Measurements from ENCODE around the gene FOXF1.

Gene FOXF1

DNA sequence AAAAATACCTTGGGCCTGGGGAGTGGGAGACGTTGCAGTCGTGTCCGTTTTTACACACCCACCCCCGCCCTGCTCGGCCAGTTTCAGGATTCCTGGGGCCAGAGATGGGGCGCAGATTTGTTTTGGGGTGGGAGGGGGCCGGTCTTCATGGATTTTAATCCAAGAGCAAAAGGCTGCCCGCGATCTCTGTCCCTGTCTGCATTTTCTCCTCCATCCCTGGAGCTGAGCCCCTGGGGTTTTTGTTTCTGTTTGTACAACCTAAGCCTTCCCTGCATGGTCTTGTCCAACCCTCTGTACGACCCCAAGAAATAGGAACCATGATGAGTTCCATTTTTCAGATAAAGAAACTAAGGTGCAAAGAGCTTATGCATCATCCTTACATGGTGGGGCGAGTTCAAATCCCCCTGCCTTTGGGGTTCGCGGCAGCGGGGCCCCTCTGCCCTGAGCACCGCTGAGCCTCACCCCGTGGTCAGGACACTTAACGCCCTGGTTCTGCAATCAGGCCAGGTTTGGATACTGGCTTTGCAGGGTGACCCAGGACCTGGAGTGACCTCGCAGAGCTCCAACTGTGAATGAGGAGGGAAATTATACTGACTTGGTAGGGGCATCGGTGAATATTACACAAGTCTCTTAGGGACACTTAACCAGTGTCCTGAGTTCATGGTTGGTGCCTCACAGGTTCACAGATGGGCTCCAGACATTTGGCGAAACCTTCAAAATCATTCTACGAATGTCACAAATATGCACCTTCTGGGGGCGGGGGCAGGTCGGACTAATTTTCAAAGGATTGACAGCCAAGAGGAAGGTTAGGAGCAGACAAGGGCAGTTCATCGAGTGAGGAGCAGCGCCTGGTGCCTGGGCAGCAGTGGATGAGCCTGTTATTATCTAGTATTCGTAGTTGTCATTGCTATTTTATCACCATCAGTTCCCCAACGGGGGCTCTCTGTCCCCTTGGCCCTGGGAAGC lies 4.1 kb upstream of the FOXF1 start:
- DNase-seq: no peak

DNA sequence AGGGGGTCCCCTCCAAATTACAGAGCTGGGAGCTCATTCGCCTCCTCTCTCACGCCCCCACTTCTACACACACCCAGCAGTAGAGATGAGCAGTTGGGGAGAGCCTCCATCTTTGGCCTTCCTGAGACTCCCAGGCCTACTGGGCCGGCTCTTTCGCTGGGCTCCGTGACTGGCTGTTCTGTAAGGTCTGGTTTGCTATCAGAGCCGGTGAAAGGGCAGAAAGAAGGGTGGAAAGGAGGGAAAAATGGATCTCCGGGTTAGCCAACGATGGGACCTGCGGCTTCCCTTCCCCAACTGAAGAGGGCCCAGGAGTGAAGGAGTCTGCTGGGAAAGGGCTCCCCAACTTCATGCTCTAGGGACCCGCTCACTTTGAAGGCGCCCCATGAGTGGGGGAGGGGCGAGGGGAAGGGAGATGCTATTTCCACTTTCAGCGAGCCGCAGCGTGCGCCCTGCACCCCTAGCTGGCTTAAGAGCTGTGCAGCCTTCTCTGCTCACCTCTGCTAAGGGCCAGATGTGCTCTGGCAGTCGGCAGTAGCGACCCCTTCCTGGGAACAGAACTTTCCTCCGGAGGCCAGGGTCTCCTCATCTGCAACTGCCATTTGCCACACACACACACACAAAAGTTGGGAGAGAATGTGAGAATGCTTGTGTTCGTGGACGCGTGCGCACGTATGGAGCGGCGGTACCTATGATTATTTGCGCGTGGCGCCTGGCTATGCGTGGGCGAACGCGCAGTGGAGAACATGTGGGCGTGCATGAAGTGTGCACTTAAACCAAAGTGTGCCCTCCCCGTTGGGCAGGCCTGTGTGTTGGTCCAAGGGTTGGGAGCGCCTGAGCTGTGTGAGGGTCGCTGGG lies 2.9 kb upstream of the FOXF1 start:
- no peak for DNase-seq

DNA sequence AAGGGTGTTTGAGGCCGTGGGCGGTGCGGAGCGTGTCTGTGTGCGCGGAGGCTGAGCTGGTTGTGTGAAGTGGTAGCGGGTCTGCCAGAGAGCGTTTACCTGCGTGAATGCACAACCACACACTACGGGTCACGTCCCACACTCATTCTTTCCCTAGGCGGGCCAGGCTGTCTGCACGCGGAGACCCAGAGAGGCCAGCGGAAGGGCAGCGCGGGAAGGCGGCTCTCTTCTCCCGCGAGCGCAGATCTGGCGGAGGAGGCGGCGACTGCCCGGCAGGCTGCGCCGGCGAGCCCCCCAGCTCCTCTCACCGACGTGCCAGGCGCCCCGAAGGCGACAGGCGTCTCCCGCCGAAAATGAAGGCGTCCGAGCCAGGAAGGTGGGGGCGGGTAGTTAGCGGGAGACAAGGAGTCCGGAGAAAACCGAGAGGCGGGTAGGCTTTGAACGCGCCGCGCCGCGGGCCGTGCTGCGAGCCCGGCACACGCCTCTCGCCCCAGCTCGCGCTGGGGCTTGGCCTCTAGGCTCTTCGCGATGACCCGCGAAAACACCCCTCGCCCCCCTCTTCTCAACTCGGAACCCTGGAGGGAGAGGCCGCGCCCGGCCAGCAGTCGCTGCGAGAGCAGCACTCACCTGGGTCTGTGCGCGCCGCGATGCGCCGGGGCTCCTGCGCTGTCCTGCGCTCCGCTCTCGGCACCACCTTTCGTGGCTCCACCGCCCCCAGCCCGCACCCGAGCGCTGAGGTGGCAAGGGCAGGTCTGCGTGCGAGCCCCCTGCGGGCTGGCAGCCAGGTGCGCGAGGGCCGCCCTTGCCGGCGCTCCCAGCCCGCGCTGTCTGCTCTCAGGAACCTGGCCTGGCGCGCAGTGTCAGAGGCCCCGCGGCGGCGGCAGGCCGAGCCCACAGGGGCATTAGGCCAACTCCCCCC lies 2.0 kb upstream of the FOXF1 start:
- DNase-seq: no peak

DNA sequence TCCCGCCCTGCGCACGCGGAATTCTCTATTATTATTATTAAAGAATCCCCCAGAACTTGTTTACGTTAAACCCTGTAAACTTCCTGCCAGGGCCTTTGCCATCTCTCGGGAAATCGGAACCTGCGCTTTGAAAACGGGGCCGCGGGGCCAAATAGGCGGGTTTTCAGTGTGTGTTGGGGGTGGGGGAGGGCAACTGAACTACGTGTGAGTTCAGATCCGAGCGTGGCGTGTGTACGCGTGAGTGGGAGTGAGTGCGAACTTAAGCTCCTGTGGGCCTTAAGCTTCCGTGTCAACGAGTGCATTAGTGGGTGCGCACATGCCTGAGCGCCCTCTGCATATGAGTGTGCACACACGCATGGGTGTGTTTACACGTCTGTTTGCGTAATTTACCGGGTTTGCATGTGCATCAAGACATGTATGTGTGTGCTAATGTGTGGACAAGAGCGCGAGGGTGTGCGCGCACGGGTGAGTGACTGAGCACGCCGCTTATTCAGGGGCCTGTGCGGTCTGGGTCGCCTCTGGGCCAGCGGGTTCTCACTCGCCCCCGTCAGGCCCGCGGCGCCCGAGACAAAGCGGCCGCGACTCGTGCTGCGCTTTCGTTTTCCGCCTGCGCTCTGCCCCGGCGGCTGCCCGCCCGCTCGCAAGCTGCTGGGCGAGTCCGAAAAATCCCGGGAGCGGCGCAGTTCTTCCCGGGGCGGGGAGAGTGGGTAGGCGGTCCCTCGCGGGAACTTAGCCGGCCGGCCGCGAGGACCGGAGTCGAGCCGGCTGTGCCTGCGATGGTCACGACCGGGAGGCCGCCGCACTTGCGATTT lies 1.2 kb upstream of the FOXF1 start:
- no peak for DNase-seq

DNA sequence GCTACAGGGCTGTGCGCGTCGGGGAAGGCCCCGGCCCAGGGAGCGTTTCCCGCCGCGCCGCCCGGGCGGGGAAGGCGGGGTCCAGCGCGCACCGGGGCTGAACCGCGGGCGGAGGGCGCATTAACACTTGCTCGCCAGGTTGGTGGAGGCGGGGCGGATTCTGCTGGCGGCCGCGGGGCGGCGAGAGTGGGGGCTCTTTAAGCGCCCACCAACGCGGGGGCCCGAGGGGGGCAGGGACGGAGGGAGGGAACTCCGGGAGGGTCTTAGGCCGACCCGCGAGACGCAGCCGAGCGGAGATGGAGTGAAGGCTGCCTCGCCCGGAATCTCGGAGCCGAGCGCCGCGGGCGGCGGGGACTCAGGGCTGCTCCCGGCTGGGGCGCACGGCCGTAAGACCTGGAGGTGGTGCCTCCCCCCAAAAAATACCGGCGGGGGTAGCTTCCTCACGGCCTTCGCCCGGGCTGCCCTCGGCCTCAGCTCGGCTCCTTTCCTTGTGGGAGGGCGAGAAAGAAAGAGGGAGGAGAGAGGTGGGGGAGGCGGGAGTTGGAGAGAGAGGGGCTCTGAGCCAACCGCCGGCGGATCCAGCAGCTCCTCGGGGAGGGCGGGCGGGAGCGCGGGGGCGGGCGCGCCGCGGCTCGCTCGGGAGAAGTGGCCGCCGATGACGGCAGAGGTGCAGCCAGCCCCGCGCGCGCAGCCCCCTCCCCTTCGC lies 415 bp upstream of the FOXF1 start:
- no peak for DNase-seq

DNA sequence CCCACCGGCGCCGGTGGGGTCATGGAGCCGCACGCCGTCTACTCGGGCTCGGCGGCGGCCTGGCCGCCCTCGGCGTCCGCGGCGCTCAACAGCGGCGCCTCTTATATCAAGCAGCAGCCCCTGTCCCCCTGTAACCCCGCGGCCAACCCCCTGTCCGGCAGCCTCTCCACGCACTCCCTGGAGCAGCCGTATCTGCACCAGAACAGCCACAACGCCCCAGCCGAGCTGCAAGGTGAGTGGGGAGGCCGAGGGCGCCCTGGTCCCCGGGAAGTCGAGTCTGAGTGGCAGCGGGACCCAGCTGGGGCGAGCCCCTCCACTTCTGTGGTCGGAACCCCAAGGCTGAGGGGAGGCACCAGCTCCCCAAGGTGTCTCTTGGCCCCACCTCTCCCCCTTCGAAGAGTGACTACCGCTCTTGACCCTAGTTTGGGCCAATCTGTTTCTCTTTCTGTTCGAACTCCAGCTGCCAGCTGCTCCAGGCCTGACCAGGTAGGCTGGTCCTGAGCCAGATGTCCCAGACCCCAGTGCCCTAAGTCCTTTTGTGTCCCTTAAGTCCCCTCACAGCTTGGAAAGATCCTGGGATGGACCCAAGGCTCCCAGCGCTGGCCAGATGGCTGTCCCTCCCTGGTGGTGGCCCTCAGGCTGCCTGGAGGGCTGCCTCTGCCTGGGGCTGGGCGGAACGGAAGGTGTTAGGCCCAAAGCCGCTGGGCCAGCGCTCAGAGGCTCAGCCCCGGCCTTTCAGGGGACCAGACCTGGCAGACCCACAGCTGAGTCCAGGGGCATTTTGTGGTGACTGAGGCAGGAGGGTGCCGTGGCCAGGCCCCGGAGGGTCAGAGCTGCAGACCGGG lies 1.2 kb downstream of the FOXF1 start:
- DNase-seq: no peak

DNA sequence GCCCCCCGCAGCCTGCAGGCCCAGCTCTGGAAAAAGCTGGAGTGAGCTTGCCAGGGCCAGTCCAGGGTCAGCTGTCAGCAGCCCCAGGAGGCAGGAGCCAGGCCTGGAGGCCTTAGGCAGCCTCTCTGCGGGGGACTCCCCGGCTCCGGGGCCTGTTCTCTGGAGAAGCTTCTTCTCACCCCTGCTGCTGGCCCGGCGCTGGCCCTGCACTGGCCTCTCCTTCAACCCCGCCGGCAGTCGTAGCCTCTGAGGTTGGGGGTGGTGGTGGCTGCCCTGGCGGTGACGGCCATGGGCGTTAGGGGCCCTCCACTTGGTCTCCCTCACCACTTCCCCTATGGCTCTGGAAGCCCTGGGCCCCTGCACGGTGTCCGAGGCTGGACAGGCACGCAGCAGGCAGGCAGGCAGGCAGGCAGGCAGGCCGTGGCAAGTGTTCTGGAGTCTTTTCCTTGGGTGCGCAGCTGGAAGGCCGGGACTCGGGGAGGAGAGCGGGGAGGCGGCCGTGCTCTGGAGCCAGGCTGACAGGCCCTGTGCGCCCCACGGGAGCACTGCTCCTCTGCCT lies 2.1 kb downstream of the FOXF1 start:
- DNase-seq: no peak

DNA sequence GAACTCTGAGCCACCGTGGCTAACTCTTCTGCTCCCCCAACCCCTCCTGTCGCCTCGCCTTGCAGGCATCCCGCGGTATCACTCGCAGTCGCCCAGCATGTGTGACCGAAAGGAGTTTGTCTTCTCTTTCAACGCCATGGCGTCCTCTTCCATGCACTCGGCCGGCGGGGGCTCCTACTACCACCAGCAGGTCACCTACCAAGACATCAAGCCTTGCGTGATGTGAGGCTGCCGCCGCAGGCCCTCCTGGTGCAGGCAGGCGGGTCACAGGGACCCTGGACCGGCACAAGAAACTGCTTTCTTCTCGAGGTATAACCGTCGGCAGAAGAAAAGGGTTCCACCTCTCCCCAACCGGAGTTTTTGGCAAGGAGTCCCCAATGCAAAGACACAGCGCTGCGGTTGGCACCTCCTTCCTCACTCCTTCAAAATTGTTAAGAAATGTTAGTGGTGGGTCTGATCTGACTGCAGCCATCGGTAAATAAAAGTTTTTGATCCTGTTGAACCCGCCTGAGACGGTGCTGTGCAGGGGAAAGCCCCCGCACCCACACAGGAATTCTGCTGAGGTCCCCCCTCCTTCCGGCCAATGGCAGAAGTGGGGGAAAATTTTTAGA lies 2.6 kb downstream of the FOXF1 start:
- DNase-seq: no peak

DNA sequence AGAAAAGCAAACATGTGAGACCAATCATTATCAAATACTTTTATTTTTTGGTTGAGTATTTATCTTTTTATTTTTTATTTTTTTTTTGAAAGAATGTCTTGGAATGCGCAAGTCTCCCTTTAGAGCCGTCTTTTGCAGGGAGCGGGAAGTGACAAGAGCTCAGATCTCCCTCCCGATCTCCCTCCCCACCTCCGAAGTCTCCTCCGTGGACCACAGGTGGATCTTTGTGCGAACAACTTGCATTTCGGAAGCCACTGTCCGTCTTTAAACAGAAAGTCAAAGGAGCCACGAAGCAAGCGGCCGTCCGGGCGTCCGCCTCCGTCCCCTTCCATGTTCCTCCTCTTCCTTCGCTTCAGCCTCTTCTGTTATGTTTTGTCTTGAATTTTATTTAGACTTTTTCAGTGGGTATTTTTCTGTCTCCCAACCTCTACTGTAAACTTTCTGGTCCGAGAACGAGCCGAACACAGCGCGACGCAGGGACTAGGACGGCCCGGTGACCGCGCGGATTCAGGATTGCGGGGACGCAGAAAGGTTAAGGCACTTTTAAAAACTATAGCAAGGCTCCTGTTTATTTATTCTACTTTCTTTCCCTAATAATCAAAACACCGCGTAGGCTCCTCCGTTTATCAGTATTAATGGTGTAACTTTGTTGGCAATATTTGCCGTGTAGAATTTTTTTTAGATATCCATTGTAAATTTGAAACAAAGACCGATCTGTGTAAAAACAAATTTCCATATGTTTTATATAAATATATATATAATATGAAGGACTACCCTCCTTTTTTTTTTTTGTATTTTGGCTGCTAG lies 3.3 kb downstream of the FOXF1 start:
- no peak for DNase-seq

DNA sequence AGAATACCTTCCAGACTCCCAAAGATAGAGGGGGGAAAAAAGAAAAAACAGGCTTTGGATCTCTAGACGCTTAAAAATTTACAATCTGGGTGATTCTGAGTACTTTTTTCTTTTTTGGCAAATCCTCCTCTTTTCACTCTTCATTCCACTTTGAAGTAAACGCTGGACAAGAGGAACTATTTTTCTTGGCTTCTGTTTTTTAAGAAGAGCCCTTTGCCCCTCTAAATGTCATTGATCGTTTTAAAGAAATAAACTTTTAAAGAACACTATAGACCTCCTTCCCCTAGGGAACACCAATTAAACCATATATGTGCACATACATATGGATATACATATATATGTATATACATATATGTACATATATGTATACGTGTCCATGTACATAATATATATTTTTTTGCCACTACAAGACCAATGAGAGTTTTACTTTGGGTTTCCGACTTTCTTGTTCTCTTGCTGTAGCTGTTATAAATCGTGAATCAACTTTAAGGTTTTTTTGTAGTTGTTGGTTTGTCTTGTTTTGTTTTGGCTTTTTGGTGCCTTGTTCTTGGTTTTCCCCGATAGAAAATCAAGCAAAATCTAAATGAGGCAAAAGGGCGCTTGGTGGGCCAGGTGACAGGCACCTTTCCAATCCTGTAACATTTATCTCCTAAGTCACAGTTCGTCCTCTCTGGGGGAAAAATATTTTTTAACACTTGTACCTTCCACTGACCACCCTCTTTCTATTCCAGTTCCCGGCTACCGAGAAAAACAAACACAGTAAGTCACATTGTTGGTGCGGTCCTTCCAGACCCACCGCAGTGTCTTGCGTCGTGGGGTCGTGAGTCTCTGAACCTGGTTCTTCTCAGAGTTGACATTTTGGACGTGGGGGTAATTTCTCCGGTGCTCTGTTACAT lies 4.4 kb downstream of the FOXF1 start:
- no peak for DNase-seq

DNA sequence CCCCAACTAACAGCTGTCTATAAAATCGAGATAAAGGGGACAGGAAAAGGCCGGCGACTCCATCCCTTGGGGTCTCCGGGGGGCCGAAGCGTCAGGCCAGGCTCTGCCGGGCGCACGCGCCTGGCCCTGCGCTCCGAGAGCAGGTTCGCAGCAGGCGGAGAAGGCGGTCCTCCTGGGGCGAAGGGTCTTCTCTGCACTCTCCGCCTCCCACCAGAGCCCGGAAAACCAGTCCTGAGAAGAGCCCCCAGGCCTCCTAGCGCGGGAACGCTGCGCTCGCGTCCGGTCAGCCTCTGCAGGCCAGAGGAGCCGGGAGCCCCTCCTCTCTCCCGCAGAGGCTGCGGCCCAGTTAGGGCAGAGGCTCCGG lies 5.1 kb downstream of the FOXF1 start:
- DNase-seq: no peak

DNA sequence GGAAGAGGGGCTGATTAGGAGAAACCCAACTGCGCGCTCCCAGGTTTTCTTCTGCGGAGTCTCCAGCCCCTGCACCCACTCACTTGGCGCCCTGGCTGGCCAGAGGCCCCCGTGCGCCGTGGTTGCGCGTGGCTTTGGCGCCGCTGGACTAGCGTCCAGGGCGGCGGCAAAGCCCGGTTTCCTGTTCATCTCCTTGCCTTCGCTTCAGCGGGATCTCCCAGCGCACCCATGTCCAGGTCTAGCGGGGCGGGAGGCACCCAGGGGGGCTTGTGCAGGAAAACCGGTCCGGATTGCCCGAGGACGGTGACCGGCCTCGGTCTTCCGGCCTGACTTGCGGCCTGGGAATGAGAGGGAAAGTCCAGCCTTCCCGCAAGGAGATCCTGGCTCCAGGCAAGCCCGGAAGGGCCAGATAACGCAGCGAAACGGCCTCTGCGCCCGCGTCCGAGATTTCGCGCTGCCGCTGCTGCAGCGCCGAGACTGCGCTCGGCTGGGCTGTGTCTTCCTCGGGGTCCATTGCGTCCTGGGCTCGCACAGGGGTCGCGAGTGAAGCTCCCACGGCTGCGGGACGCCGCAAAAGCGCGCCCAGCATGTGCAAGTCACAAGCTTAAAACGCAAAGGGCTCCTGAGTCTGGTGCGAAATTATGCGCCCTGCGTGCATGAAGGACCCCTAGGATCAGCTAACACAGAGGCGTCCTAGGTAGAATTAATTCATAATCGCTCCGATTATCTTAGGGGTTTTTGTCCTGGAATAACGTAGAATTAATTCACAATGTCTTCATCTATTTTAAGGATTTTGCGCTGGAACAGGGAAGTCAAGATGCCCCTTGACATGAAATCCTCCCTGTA lies 5.7 kb downstream of the FOXF1 start:
- DNase-seq: no peak

DNA sequence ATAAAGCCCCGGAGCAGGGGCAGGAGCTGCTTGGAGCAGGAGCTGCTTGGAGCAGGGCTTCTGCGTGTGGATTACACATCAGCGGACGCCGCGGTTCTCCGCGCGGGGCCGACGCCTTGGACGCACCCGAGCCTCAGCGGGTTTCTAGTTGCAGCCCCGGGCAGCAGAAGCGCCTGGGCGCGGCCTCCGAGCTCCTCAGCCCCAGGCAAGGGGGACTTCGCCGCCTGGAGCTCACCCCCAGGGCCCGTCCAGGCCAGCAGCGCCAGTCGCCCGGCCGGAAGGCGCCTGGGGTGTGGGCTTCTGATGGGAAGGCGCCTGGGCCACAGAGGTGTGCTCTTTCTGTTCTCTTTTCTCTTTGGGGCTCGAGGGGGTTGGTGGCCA lies 6.3 kb downstream of the FOXF1 start:
- DNase-seq: no peak

DNA sequence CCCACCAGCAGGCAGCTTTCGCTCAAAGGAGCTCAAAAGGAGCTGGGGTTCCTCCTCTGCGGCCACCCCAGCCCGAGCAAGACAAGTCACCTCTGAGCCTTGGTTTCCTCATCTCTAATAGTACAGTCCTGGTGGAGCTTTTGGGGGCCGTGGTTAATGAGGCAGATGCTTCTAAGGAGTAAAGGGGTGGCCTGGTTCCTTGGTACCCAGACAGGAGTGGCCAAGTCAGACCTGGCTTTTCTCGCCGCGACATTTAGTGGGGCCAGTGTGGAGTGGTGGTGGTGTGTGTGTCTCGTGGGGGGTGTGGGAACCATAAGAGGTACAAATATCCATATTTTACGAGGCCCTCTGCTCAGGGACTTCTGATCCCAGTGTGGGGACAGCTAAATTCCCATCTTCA lies 6.7 kb downstream of the FOXF1 start:
- no peak for DNase-seq

DNA sequence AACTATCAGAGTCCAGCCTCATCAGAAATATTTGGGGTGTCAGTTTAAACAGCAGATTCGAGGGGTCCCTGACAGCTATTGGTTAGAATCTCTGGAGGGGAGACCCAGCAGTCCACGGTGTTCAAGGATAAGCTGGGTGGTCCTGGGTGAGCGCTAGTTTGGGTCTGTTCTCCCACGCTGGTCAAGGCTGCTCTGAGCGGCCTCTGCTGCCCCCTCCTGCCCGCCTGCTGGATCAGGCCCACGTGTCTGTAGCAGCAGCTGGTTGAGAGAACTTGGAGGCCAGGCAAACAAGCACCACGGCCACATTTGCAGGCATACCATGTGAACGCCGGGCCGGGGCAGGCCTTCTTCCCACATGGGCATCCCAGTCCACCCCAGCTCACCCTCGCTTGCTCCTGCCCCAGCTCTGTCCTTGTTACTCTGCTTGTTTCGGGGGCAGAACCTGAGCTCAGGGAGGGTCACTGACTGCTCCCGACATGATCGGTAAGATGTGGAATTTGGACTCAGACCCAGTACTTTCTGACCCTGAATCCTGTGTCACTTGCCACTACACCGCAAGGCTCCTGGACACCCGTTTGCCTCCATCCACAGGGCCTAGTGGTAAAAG lies 7.4 kb downstream of the FOXF1 start:
- no peak for DNase-seq

DNA sequence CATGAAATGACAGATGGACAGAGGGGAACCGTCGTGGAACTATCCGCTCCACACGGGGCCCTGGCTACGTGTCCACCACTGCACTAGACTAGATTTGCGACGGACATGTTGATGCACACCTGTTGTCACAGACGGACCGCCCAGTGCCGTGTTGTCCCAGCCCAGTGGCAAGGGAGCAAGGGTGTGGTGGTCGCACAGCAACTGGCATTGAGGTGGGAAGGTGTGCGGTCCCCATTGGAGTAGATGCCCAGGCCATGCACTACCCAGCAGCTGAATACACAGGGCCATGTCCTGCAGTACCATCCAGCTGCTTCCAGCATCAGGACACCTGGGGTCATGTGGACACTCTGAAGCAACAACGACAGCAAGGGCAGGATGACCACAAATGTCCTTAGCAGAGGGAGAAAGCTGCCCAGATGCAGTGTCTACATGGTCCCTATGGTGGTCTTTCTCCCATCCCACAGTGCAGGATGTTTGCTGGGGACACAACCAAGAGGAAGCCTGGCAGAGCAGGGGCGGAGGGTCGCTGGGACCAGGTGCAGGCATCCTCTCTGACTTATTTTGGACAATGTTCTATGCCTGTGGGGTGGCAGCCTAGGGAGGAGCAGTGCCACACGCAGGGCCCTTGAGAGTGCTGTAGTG lies 8.8 kb downstream of the FOXF1 start:
- DNase-seq: no peak
